Stomach (tissue), 4 donors: ENCODE data around the gene PRAMEF17.
"Not testable (repeated sequence)": the region's sequence is repeated elsewhere in the genome, so short reads cannot be mapped to it uniquely, and the experiment has no call there.

Experiments
- POLR2A ChIP-seq, 4 donors: fragments of 450-650 bp; IDR thresholded peaks; one replicate each; pipeline ENCODE4 v1.6.1; 2016; ENCODE audit warnings: antibody characterized with exemption in 4 of 4, control low read depth in 2 of 4, mild to moderate bottlenecking in 1 of 4, moderate library complexity in 1 of 4
- POLR2AphosphoS5 ChIP-seq, 3 donors: sonication (generic); formaldehyde crosslinking; IDR thresholded peaks; one replicate each; pipeline ENCODE4 v1.6.1; 2016; ENCODE audit warnings: antibody characterized with exemption in 3 of 3
- TF ChIP-seq, protein P1 (sequence below), 7 experiments: fragments of 450-650 bp in 4 of 7; fragments of 200-600 bp in 3 of 7; sonication (generic) in 3 of 7; IDR thresholded peaks; one replicate each; pipeline ENCODE4 v1.5.1; 2016 to 2019; ENCODE audit warnings: antibody characterized with exemption in 7 of 7, control low read depth in 2 of 7, mild to moderate bottlenecking in 1 of 7

DNA sequence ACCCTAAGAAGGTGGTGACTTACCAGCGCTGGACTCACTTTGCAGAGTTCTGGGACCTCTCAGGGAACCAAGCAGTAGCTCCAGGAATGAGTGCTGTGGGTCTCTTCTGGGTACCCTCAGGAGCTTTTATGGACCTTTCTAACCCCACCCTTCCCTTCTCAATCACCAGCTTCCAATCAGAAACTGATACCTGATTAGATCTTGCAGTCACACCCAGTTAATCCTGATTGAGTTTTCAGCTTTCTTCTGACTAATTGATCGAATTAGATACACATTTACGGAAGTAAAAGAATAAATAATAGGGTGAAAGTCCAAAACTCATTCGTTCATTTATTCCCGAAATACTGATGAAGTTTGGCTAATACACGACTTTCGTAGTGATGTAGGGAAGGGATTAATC lies 42.4 kb upstream of the PRAMEF17 start, which contains the start of gene PRAMEF14:
- TF ChIP-seq, protein P1, sequence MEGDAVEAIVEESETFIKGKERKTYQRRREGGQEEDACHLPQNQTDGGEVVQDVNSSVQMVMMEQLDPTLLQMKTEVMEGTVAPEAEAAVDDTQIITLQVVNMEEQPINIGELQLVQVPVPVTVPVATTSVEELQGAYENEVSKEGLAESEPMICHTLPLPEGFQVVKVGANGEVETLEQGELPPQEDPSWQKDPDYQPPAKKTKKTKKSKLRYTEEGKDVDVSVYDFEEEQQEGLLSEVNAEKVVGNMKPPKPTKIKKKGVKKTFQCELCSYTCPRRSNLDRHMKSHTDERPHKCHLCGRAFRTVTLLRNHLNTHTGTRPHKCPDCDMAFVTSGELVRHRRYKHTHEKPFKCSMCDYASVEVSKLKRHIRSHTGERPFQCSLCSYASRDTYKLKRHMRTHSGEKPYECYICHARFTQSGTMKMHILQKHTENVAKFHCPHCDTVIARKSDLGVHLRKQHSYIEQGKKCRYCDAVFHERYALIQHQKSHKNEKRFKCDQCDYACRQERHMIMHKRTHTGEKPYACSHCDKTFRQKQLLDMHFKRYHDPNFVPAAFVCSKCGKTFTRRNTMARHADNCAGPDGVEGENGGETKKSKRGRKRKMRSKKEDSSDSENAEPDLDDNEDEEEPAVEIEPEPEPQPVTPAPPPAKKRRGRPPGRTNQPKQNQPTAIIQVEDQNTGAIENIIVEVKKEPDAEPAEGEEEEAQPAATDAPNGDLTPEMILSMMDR (IDR thresholded peaks at IDR 0.05), result not testable (repeated sequence)
- not testable (repeated sequence) for TF ChIP-seq POLR2A, POLR2AphosphoS5 (IDR thresholded peaks at IDR 0.05)
